HG02938 (cell line): ENCODE results near the gene BSPH1.
"Not testable (repeated sequence)": the region's sequence is repeated elsewhere in the genome, so short reads cannot be mapped to it uniquely, and the experiment has no call there.

Source experiments
- ATAC-seq: cut with Tn5 transposase; IDR thresholded peaks from one replicate; pipeline ENCODE4 v1.9.1; 2021; ENCODE audit warnings: mild to moderate bottlenecking, moderate library complexity; ENCODE audit not compliant: unreplicated experiment

The BSPH1 gene, protein sequence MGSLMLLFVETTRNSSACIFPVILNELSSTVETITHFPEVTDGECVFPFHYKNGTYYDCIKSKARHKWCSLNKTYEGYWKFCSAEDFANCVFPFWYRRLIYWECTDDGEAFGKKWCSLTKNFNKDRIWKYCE

GRCh38 chr19:47992070-47992469, at the start of gene BSPH1:
BSPH1 (minus strand) TSS chr19:47992170; CDS start chr19:47992081, 89 bp downstream.
- no peak for ATAC-seq

- no peak for ATAC-seq
Observed at GRCh38 chr19:48036765-48037164, 44.8 kb upstream of the BSPH1 start.

GRCh38 chr19:48033604-48034003, 41.6 kb upstream of the BSPH1 start:
- no peak for ATAC-seq

GRCh38 chr19:48030073-48030472, 38.1 kb upstream of the BSPH1 start:
- ATAC-seq: no peak

DNA sequence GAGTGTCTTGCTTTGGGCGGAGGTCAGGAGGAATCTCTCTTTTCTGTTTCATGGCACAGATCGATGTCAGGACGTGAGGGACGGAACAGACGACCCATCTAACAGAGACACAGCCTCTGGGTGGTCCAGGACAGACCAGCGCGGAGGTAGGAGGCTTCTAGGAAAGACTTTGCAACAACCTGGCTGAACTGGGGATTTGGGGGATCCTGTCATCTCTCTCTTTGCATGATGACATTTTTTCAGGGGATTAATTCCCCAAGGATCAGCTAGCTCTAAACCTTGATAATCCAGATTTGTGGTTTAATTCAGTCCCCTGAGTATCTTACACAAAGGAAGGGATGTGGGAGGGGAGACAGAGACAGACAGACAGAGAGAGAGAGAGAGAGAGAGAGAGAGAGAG, 37.5 kb upstream of the BSPH1 start:
- no peak for ATAC-seq

GRCh38 chr19:48025480-48025879, 33.5 kb upstream of the BSPH1 start:
- ATAC-seq: no peak

DNA sequence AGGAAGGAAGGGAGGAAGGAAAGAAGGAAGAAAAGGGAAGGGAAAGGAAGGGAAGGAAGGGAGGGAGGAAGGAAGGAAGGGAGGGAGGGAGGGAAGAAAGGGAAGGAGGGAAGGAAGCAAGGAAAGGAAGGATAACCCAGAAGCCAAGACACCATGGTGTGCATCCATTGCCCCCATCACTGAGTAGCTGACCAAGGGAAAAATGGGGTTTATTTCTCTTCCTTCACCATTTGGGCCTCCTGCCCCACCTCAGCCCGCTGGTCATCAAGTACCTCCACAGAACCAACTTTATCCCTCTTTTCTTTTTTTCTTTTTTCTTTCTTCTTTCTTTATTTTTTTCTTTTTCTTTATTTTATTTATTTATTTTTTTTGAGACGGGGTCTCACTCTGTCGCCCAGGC, 31.5 kb upstream of the BSPH1 start:
- ATAC-seq: no peak

DNA sequence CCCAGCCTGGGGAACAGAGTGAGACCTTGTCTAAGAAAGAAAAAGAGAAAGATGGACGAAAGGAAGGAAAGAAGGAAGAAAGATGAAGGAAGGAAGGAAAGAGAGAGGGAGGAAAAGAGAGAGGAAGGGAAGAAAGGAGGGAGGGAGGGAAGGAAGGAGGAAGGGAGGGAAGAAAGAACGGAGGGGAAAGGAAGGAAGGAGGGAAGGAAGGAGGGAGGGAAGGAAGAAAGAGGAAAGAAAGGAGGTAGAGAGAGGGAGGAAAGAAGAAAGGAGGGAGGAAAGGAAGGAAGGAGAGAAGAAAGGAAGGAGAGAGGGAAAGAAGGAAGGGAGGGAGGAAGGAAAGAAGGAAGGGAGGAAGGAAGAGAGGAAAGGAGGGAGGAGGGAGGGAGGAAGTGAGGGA, 31.0 kb upstream of the BSPH1 start:
- ATAC-seq: no peak

DNA sequence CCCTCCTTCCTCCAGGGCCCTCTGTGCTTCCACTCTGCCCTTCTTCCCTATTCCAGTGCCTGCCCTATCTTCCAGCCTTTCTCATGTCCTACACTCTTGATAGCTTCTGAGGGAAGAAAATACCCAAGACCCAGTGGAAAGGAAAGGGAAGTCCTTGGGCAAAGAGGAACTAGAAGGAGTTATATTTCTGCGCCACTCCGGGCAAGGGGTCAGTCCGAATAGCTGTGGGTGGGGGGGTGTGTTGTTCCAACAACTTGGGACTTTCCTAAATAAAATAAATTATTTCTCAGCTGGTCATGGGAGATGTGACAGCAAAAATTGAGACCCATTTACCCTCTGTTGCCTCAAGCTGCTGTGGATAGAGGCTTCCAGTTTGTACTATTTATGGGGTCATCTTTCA, 28.7 kb upstream of the BSPH1 start:
- ATAC-seq: no peak

- ATAC-seq: no peak
Observed at GRCh38 chr19:48010932-48011758, 19.2 kb upstream of the BSPH1 start.

- no peak for ATAC-seq
Observed at GRCh38 chr19:48006762-48007161, 14.8 kb upstream of the BSPH1 start.

DNA sequence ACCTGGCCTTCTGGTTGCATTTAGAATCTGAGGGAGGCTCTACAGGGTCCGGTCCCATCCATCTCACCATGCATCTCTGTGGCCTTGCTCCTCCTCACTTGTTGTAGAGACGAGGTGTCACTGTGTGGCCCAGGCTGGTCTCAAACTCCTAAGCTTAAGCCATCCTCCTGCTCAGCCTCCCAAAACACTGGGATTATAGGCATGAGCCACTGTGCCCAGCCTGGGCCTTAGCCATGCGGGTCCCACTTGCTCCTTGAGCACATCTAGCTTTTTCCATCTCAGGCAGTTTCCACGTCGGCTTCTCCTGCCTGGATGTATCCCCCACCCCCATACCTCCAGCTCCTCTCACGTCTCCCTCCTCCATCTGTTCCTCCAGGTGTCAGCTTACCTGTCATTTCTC, 12.3 kb upstream of the BSPH1 start:
- no peak for ATAC-seq

DNA sequence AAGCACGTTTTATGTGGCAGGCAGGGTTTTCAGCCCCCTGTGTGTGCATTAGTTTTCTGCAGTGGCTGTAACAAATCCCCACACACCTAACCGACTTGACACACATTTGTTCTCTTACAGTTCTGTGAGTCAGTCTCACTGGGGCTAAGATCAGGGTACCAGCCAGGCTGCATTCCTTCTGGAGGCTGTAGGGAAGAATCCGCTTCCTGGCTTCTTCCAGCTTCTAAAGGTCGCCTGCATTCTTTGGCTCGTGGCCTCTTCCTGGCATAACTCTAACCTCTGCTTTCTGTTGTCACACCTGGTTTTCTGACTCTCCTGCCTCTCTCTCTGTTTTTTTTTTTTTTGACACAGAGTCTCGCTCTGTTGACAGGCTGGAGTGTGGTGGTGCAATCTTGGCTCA, 8.9 kb upstream of the BSPH1 start:
- no peak for ATAC-seq

GRCh38 chr19:47998800-47999199, 6.8 kb upstream of the BSPH1 start:
- no peak for ATAC-seq

- no peak for ATAC-seq
Observed at GRCh38 chr19:47996230-47996727, 4.3 kb upstream of the BSPH1 start.

DNA sequence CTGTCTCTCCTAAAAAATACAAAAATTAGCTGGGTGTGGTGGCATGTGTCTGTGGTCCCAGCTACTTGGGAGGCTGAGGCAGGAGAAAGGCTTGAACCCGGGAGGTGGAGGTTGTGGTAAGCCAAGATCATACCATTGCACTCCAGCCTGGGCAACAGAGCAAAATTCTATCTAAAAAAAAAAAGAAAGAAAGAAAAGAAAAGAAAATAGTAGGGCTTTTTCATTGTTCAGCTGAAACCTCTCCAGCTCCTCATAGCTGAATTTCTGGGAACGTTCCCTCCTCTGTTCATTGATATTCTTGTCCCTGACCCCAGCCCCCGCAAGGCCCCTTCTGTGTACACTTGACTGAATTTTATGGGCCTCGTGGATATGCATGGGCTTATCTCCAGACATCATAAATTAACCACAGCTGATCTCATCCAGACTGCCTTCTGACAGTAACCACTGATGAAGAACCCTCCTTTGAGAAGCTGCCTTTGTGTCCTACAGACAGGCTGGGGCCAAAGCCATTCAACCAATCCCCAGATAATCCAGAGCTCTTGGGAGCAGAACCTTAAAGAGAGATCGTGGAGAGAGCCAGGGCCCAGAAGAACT, 2.3 kb upstream of the BSPH1 start, which contains the start of gene ELSPBP1:
Gene ELSPBP1, plus strand, starts transcription at position 424 of the 594 bp plus-strand sequence. CDS start 14,036 bp downstream, outside the sequence.
- ATAC-seq: no peak

DNA sequence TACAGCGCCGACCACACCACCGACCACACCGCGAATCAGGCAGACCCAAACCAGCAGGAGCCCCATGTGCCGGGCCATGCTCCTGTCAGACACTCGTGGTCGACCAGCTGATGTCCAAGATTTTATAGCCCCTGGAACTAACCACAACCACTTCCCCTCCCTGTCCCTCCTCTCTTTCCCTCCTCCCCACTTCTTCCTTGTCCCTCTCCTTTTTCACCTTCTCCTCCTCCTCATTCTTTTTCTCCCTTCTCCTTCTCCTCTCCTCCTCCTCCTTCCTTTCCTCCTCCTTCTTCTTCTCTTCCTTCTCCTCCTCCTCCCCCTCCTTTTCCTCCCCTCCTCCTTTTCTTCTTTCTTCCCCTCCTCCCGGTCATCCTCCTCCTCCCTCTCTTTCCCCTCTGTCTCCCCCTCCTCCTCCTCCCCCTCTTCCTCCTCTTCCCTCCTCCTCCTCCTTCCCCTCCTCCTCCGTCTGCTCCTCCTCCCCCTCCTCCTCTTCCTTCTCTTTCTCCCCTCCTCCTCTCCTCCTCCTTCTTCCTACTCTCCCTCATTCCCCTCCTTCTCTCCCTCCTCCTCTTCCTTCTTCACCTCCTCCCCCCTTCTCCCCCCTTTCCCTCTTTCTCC, 670 bp downstream of the BSPH1 start:
- no peak for ATAC-seq

DNA sequence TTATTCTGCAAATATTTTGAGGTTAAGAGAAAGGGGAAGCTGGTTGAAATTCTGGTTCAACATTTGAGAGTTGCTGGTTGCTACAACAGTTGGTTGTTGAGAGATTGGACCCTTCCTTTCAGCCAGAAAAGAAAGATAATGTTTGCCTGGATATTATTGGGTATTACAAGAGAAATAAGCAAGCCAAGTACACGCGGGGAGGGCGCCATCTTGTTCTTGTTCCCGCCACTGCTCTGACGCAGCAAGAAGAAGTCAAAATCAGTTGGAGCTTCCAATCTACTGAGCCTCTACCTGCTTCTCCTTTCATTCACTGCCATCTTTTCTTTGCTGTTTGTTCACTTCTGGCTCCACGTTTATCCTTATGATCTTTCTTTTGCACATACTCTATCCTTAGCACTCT, 18.4 kb downstream of the BSPH1 start:
- no peak for ATAC-seq

- not testable (repeated sequence) for ATAC-seq
Observed at GRCh38 chr19:47955936-47956335, 36.0 kb downstream of the BSPH1 start.

- ATAC-seq: not testable (repeated sequence)
Observed at GRCh38 chr19:47952132-47952531, 39.8 kb downstream of the BSPH1 start.

DNA sequence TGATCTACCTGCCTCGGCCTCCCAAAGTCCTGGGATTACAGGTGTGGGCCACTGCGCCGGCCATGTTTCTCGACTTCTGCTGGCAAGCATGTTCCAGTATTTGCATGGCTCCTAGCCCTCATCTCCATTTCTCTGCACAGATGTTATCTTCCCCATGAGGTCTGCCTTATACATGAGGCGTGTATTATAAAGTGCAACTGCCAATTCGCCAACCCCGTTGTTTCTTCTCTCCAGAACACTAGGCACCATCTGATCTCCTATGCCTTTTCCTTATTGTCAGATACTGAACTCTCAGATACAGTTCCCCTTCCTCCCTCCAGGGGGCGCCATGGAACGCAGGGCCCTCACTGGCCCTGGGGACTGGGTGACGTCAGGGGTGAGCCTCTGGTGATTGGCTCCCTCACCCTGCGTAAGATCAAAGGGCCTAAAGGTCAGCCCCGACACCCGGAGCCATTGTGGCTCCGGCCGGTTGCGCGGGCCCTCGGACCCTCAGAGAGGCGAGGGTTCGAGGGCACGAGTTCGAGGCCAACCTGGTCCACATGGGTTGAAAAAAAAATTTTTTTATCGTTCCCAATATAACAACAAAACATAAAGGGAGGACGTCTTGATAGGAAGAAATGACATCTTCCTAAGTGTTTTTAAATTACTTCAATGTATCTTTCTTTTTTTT, 42.0 kb downstream of the BSPH1 start:
- ATAC-seq: not testable (repeated sequence)
